GM18526 (cell line): ENCODE data around the gene CHD3.

ENCODE experiments used
- POLR2A ChIP-seq: IDR thresholded peaks from 3 replicates; pipeline ENCODE4 v1.6.1; 2011; ENCODE audit not compliant: insufficient read length; ENCODE audit errors: extremely low read depth

CHD3 gene

DNA sequence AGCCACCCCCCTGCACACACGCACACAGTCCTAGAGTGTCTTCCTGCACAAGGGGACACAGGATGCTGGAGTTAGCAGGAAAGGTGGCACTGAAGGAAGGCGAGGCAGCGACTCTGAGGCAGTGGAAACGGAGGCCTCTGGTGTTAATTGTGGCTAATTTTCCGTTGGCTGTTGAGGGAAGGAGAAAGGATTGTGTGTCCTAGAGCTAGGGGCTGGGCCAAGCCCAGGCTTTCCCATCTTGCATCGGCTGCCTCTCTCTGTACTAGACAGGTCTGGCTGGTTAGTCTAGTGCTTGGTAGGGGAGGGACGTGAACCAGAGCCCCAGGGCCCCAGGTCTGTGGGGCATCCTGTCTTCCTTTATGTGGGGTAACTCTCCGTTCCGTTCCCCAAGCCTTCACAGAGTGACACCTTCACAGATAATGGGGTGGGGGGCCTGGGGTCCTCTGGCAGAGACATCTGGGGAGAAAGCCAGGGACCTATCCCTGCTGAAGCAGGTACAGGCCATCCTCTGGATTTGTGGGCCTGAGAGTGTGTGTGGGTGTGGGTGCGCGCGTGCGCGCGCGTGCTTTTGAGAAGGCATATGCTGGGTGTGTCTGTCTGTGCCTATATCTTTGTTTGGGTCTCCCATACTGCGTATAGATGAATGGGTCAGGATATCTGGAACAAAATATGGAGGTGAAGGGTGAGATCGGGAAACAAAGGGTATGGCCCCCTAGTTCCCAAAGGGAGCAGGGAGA is at the start of gene CHD3:
CHD3 (plus strand) TSS at position 606 of the 737 bp plus-strand sequence. CDS start 212 bp downstream, outside the sequence.
- no peak for TF ChIP-seq POLR2A

DNA sequence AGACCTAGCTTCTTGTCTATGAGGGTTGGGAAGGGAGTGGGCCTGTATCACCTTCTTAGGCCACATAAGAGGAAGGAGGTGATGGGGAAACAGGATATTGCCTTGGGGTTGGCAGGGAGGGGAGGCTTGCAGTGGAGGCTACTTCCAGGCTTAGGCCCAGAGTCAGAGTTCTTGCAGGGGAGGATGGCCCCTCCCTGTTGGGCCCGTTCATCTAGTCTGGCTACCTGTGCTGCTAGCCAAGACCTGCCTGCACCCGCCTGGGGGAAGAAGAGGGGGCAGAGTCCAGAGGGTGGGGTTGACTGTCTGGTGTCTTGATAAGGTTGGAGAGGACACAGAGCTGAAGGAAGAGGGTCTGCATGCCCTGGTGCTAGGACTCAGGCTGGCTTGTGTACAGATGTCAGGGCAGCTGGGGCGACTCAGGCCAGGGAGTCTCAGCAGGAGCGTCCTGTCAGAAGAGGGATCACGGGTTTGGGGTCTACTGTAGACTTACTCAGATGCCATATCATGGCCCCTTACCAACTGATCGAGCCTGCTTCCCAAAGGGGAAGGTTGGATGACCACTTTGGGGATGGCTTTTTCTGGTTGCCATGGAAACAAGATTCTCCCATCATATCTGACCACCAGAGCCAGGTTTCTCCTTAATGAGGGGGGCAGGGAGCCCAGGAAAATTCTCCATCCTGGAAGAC is 49.3 kb upstream of the CHD3 start:
- no peak for TF ChIP-seq POLR2A

DNA sequence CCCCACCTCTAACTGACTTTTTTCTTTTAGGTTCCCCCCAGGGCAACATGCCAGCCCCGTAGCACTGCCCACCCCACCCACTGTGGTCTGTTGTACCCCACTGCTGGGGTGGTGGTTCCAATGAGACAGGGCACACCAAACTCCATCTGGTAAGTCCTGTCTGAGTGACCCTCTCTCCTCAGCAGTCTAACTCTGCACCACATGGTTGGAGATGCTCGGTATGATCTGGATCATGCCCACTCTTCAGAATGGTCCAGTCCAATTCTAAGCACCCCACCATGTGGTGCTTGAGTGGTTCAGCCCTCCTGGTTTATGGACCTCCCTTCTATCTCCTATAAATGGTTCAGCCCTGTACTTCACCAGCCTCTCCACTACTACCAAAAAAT is 48.7 kb upstream of the CHD3 start:
- TF ChIP-seq POLR2A, result no peak

DNA sequence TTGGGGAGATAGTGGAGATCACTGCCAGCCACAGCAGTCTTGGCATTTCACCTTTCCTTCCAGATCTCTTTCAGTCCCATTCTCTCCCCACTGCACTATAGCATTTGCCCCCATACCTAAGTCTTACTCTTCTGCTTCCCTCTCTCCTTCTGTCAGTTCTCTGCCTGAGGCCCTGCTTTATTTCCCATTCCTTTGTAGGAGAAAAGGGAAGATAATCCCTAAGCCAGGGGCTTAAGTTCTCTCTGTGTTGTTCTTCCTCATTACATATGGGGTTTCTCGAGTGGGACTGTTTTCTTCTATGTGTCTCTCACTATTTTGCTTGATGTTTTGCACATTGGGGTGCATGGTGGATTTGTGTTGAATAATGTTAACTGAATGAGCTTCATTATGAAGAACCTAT is 48.1 kb upstream of the CHD3 start:
- TF ChIP-seq POLR2A, result no peak

DNA sequence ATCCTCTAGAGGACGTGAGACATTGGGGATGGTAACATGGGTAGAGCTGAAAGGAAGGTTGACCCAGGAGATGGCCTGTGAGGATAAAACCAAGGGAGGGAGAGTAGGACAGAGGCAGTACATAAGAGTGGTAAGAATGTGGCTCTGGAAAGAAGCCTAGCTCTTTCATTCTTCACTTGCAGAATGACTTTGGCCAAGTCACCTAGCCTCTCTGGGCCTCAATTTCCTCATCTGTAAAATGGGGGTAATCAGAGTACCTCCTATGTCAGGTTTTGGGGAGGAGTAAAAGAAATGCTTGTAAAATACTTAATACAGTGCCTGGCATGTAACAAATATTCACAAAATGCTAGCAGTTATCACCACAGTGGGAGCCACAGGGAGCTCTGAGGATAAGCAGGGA is 47.7 kb upstream of the CHD3 start:
- no peak for TF ChIP-seq POLR2A

DNA sequence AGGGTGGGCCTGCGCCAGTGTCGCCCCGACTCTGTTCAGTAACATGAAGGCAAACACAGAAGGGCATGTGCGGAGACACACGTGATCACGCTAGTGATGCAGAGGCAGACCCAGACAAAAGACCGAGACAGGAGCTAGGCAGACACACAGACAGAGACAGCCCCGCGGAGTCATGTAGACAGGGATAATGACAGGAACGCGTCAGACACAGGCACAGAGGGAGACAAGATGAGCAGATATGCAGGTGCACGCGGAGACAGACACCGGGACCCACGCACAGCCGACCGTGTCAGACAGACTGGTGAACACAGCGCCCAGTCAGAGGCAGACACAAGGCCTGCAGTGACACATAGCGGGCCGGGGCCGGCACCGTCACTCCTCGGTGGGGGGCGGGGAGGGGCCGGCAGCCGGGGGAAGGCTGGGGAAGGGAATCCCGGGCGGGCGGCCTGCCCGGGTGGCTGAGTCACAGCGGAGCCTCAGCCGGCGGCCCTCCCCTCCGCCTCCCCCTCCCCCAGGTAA is 47.1 kb upstream of the CHD3 start:
- peak; percentile 18 for TF ChIP-seq POLR2A

DNA sequence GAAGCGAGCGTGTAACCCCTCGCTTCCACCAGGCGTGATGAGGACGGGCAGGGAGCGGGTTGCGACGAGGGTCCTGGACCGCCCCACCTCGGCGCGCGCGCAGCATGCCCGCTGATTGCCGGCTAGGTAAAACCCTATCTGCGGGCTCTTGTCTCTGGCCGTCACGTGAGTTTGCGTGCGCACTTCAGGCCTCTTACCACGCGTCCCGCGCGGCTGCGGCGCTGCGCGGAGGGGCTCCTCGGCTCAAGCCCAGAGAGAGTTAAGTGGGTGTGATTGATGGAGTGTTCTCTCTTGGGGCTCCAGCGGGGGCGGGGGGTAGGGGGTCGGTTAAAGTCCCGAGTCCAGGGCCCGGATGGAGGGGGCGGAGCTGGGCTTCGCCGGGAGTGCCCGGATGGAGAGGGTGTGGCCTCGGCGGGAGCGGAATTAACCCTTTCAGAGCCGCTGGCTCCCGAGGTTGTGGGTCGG is 46.6 kb upstream of the CHD3 start:
- TF ChIP-seq POLR2A, result no peak

DNA sequence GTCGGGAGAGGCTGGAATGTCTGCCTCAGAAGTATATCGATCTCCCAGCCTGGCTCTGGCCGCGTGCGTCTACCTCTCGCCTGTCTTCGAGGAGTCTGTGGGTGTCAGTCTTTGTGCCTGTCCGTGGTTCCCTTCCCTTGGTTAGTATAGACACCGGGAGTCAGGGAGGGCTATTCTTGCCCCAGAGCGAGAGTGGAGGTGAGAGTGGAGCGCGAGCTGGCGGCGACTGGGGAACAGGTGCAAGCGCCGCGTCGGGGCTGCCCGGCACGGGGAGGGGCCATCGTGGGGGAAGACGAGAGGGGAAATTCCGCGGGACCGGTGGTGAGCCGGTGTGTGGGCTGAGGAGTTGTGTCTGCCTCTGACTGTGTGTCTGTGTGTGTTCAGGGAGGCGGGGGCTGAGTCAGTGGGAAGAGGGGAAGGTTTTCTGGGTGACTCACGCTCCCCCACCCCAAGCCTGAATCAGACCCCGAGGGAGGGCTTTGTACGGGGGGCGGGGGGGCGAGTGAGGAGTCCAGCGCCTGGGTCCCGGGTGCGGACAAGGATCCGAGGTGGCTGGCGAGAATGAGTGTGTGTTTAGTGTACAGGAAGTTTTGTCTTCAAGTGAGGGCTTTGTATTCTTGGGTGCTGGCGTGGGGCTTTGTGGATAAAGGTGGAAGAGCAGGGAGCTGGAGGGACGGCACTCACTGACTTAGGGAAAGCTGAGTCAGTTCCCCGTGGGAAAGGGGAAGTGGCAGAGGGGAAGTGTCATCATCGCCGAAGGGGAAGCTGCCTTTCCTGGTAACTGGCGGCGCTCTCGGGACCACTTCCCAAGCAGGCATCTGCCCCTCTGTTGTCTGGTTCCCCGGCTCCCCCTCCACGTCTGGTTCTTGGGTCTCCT is 46.0 kb upstream of the CHD3 start:
- TF ChIP-seq POLR2A, result peak; percentile 41

DNA sequence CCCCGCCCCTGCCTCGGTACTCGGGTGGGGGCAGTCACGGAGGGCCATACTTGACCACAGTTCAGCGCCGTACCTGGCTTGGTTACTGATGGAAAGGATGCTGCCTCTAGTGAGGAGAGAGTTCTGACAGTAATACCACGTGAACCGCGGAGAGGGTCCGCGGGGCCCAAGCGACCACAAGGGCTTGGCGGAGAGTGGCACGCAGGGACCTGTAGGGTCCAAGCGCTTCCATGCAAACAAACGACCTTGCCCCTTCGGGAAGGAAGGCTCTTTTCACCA is 45.4 kb upstream of the CHD3 start:
- TF ChIP-seq POLR2A, result no peak

DNA sequence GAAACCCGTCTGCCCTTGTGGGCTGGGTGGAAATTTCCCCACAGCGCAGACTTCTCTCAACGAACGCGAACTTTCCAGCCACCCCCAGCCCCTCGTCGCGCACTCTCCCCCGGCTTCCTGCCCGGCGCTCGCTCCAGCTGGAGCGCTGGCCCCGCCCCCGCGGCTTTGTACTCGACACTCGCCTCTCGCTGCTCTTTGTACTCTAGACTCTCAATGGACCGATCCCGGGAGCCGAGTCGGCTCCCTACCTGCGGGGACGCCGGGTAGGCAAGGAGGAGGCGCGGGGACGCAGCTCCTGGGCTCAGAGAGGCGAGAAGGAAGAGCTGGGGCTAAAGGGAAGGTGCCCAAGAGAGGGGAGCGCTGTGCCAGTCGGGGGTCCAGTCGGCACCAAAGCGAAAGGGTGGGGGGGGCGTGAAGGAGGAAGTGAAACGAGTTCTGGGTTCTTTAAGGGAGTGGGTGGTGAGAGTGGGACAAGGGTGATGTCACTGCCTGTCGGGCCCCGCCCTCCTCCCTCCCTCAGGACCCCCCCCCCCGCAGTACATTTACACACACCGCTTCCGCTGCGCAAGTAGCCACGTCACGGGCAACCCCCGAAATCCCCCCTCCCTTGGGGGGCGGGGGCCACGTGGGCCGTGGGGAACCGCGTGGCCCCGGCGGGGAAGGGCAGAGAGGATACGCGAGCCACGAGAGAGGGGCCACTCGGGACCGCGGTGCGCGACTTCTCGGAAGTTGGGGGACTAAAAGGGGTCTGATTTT is 44.9 kb upstream of the CHD3 start:
- peak; percentile 37 for TF ChIP-seq POLR2A

DNA sequence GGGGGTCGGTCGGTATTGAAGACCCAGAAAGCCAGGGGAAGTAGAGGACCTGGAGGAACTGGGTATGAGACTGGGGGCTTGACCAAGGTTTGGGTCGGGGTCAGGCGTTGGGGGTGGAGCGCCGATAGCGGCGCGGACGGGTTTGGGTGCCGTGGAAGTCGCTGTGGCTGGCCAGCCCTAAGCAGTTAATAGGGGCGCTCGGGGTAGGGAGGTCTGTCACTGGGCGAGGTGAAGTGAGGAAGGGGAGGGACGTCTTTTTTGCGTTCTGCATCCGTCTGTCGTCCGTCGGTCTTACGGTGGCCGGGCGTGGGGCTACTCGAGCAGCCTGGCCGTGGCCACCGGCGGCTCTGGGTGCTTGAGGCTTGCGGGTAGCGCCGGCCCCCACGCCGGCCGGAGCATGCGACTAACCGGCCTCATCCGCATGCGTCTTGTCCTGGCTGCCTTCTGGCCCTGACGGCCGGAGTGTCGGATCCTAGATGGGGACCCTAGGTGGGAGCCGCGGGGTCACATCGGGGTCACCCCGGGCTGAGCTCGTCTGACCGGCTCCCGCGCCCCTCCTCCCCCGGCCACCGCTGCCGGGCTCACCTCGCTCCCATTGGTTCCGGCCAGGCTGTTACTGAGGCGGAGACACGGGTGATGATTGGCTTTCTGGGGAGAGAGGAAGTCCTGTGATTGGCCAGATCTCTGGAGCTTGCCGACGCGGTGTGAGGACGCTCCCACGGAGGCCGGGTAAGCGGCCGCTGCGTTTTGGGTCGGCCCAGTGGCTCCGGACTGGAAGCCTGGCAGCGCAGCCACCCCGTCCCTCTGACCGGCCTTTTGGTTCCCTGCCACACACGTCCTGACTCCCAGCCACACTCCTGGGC is 44.1 kb upstream of the CHD3 start:
- peak; percentile 46 for TF ChIP-seq POLR2A

DNA sequence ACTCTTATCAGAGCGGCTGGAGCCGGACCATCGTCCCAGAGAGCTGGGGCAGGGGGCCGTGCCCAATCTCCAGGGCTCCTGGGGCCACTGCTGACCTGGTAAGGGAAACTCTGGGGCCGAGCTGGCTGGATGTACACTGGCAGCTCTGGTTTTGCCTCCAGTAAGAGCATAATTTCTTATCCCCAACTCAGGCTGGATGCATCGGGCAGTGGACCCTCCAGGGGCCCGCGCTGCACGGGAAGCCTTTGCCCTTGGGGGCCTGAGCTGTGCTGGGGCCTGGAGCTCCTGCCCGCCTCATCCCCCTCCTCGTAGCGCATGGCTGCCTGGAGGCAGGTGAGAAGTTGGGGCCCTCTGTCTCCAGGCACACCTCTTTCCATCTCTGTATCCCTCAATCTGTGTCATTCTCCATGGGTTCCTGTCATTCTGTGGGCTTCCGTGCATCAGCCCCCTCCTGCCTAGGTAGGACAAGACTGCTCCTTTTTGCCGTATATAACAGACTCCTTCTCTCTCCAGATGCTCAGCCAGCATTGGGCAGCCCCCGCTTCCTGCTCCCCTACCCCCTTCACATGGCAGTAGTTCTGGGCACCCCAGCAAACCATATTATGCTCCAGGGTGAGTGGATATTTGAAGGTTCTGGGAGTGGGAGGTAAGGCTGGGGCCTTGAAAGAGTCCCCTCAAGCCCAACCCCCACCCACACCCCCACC is 43.1 kb upstream of the CHD3 start:
- no peak for TF ChIP-seq POLR2A

DNA sequence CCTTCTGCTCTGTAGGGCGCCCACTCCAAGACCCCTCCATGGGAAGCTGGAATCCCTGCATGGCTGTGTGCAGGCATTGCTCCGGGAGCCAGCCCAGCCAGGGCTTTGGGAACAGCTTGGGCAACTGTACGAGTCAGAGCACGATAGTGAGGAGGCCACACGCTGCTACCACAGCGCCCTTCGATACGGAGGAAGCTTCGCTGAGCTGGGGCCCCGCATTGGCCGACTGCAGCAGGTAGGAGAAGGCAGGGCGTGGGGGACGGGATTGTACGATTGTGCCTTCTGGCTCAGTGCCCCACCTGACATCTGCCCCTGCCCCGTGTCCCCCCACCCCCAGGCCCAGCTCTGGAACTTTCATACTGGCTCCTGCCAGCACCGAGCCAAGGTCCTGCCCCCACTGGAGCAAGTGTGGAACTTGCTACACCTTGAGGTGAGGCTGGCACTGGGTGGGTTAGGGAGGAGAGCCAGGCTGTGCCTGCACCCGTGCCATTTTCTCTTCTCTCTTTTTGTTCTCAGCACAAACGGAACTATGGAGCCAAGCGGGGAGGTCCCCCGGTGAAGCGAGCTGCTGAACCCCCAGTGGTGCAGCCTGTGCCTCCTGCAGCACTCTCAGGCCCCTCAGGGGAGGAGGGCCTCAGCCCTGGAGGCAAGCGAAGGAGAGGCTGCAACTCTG is 42.4 kb upstream of the CHD3 start:
- no peak for TF ChIP-seq POLR2A
